Kidney (tissue), 14 donors: ENCODE results near the gene CARD11. TPM values are rescaled to one million over a fixed set of nuclear protein-coding genes. Genes with fewer than 3 reads are reported as not detected.

ENCODE experiments used
- DNase-seq, 5 donors: peaks; one replicate each; pipeline ENCODE4 v3.0.0-alpha.2; 2013 to 2020
- FAIRE-seq: peaks from 2 replicates; lab custom pipeline; 2012; peaks lifted over from hg19 to GRCh38; lab: Jason Lieb, UNC
- H3K27ac ChIP-seq, 2 donors: one replicate each; pipeline ENCODE4 v1.7.0; 2013; ENCODE audit warnings: low read depth in 2 of 2, low read length in 2 of 2, inconsistent platforms in 1 of 2
- H3K27me3 ChIP-seq: one replicate; pipeline ENCODE4 v1.7.1; 2013; ENCODE audit warnings: low read length, inconsistent platforms; ENCODE audit not compliant: control insufficient read depth, insufficient read depth
- H3K36me3 ChIP-seq, 3 donors: one replicate each; pipeline versions ENCODE4 v1.7.0 to v1.7.1; 2013; ENCODE audit warnings: low read length in 3 of 3, control low read depth in 1 of 3, inconsistent platforms in 1 of 3; ENCODE audit not compliant: insufficient read depth in 3 of 3, control insufficient read depth in 2 of 3
- H3K4me1 ChIP-seq, 3 donors: one replicate each; pipeline versions ENCODE4 v1.7.0 to v1.7.1; 2013; ENCODE audit warnings: low read length in 3 of 3, inconsistent platforms in 1 of 3, low read depth in 1 of 3; ENCODE audit not compliant: control insufficient read depth in 2 of 3, insufficient read depth in 2 of 3
- H3K4me3 ChIP-seq, 3 donors: one replicate each; pipeline versions ENCODE4 v1.7.0 to v1.8.1; 2013; ENCODE audit warnings: low read length in 3 of 3, control low read depth in 1 of 3, inconsistent platforms in 1 of 3
- H3K9ac ChIP-seq, 3 donors: one replicate each; pipeline versions ENCODE4 v1.7.0 to v1.7.1; 2013; ENCODE audit warnings: low read length in 3 of 3, control low read depth in 1 of 3, inconsistent platforms in 1 of 3
- H3K9me3 ChIP-seq, 3 donors: one replicate each; pipeline versions ENCODE4 v1.7.0 to v1.7.1; 2013; ENCODE audit warnings: low read length in 3 of 3, control low read depth in 1 of 3, inconsistent platforms in 1 of 3; ENCODE audit not compliant: control insufficient read depth in 2 of 3, insufficient read depth in 1 of 3
- intact Hi-C: fragments of 100-400 bp; cut with DNase I; formaldehyde crosslinking; loops from one replicate; pipeline ENCODE4 v1.11.1; 2022
- polyA plus RNA-seq: library from polyadenylated mRNA; stranded (reverse); fragments of 350-450 nt; fragmentation: Illumina TruSeq; extraction: RNeasy Lipid Tissue Mini Kit (QIAGEN cat#74804); gene quantifications from one replicate; pipeline ENCODE4 v1.2.3, GENCODE V29; 2014; ENCODE audit warnings: low read depth, low replicate concordance; ENCODE audit not compliant: insufficient read depth
- total RNA-seq: library from RNA; stranded (reverse); fragmentation: NEBNext Ultra II Directional; extraction: Animal tissue kit (Norgen Biotek cat#: 25700); gene quantifications from one replicate; pipeline ENCODE4 v1.2.1, GENCODE V29; 2021
- TF ChIP-seq, protein P1 (sequence below): IDR thresholded peaks from 3 replicates; pipeline ENCODE4 v1.5.1; 2012; ENCODE audit warnings: mild to moderate bottlenecking, moderate library complexity, borderline replicate concordance; ENCODE audit not compliant: insufficient read depth; ENCODE audit errors: extremely low read depth
- donor health status: control.
- donor health status: control.
- donor health status: control.
- donor health status: control.
- donor health status: control.
- donor health status: DM: yes; HTN: yes; CAD: no.
- donor health status: Normal renal cell carcinoma (clear cell type).

Gene CARD11
- total and polyA plus RNA-seq, 2 donors from 2014 or later: 0.22 to 9.6 TPM

DNA sequence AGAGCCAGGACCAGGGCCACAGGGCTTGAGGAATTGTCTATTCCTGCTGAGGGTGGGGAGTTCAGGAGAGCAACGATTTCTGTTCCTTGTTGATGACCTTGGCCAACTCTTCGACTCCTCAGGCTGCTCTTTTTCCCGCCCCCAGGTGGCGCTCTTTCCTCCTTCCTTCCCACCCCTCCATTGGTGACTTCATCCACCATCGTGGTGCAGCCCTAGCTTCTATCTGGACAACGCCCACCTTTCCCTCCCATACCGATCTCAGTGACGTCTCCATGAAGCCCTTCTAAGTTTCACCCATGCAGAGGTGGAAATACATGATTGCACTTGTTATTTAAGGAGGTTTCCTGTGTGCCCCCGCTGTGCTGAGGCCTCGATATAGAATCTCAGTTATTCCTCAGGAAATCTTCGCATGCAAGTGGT lies 22.1 kb upstream of the CARD11 start:
- Histone ChIP-seq H3K9me3 (no peaks in the 10 kb centered on the region), H3K27ac (no peak overlapping the region), H3K9ac (no peak overlapping the region), H3K36me3 (no peaks in the 10 kb centered on the region), H3K4me1 (no peaks in the 10 kb centered on the region), H3K27me3 (no peaks in the 10 kb centered on the region), H3K4me3 (no peak overlapping the region)
- TF ChIP-seq, protein P1, sequence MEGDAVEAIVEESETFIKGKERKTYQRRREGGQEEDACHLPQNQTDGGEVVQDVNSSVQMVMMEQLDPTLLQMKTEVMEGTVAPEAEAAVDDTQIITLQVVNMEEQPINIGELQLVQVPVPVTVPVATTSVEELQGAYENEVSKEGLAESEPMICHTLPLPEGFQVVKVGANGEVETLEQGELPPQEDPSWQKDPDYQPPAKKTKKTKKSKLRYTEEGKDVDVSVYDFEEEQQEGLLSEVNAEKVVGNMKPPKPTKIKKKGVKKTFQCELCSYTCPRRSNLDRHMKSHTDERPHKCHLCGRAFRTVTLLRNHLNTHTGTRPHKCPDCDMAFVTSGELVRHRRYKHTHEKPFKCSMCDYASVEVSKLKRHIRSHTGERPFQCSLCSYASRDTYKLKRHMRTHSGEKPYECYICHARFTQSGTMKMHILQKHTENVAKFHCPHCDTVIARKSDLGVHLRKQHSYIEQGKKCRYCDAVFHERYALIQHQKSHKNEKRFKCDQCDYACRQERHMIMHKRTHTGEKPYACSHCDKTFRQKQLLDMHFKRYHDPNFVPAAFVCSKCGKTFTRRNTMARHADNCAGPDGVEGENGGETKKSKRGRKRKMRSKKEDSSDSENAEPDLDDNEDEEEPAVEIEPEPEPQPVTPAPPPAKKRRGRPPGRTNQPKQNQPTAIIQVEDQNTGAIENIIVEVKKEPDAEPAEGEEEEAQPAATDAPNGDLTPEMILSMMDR: peak; percentile 27
- DNase-seq (peak in 4 of 5 donors; percentile 44 to 55 (median 48)), FAIRE-seq (no peak)
- intact Hi-C loops: no loop called here

DNA sequence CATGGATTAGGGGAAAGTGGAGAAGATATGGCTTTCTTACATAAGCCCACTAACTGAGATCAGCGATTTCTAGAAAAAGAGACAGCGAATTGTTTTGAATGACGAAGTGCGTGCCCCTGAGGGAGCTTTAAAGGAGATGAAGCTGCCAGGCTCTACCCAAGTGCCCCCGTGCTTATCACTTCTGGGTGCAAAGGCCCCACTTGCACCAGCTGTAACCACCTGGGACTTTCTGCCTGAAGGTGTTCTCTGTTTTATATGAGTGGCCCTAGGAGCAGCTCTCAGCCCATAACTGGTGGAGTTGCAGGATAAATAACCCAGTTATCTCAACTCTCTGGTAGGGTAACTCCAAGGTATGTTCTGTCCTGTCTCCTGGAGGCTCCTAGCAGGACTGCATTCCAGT lies 20.4 kb upstream of the CARD11 start:
- Histone ChIP-seq H3K4me3 (no peak overlapping the region), H3K27ac (no peak overlapping the region), H3K9me3 (no peaks in the 10 kb centered on the region), H3K36me3 (no peaks in the 10 kb centered on the region), H3K4me1 (no peaks in the 10 kb centered on the region), H3K27me3 (no peaks in the 10 kb centered on the region), H3K9ac (no peak overlapping the region)
- no peak for FAIRE-seq
- TF ChIP-seq, protein P1: no peak
- intact Hi-C loops: no loop called here
- DNase-seq: no peak

DNA sequence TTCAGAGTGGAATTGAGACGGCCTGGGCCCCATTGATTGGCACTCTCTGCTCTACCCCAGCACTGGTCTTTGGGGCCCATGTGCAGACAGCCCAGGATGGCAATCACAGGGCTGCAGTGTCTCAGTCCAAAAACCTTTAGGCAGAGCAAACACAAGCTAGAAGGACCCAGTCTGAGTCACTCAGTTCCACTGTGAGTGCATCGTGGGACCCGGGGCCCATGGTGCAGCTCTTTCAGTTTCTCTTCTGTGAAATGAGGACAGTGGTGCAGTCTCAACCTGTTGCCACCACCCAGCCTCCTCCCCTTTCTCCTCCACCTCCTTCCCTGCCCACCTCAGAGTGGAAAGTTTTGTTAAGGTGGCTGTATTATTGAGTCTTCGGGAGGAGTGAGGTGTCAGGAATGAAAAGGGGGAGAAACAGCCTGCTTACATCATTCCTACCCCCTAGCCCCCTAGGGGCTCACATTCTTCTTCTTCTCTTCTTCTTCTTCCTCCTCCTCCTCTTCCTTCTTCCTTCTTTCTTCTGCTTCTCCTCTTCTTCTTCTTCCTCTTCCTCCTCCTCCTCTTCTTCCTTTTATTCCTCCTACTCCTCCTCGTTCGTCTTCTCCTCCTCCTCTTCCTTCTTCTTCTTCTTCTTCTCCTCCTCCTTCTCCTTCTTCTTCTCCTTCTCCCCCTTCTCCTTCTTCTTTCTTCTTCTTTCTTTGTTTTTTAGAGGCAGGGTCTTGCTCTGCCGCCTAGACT lies 19.5 kb upstream of the CARD11 start:
- no peak overlapping the region for H3K27ac ChIP-seq
- H3K4me1 ChIP-seq: no peaks in the 10 kb centered on the region
- intact Hi-C loops: no loop called here
- H3K36me3 ChIP-seq: no peaks in the 10 kb centered on the region
- H3K27me3 ChIP-seq: peaks cover 3% of the 10 kb centered on the region
- no peak overlapping the region for H3K4me3 ChIP-seq
- no peak for FAIRE-seq
- no peaks in the 10 kb centered on the region for H3K9me3 ChIP-seq
- TF ChIP-seq, protein P1: no peak
- no peak overlapping the region for H3K9ac ChIP-seq
- DNase-seq: no peak
